ENCODE measurements around the gene RASA3. TPM values are rescaled to one million over a fixed set of nuclear protein-coding genes. Genes with fewer than 3 reads are reported as not detected.
A peak's percentile ranks its signal among the peaks of the same experiment; 100 is the strongest.

The RASA3 gene
- total RNA-seq, 4 donors from 2014 or later, result 29.5 to 38.1 (median 34.6) TPM

- WGBS, result 97% methylated on average over 18 of the region's 18 CpGs
- DNase-seq (ENCODE audit: extremely low spot score), result no peak
- H3K27ac ChIP-seq (replicated peaks in 1 of 4), result peak overlapping the region; percentile 31 to 92 (median 64)
Observed at GRCh38 chr13:114061047-114061446, 71.4 kb downstream of the RASA3 start.

DNA sequence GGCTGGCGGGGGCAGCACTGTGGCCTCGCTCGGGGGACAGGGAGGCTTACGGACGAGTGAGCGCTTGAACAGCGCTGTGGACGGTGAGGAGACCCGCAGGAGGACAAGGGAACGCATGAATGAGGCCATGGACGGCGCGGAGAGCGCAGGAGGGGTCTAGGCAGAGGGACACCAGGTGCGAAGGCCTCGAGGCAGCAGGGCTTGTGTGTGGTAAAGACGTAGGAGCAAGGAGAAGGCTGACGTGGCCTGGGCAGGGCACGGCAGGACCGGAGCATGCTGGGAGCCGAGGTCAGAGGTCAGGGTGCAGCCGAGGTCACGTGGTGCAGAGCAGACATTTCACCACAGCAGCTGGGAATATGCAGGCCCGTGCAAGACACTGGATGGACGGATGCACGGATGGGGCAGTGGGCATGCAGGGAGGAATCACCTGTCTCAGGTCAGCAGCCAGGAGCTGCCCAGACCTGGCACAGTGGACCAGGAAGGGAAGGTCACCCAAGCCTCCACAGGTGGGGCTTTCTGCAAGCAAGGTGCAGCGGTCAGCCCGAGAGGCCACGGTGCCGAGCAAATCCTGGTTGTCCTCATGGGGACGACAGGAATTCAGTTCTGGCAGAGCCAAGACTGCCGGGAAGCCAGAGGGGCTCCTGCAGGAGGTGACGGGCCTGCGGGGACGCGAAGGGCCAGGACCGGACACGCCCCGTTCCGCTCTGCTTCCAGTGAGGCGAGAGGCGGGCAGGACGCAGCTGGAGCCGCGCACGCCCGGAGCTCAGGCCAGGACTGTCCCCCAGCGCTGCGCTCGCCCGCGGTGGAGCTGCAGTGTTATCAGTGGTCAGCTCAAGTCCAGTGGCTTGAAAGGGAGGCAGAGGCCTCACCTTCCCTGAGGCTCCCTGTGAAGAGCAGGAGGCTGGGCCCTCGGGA, 72.2 kb downstream of the RASA3 start:
- Histone ChIP-seq H3K27me3 (no peaks in the 10 kb centered on the region), H3K4me1 (peaks cover 45 to 94% (median 81%) of the 10 kb centered on the region in 4 donors), H3K27ac (replicated peaks in 1 of 4) (peak overlapping the region; percentile 31 to 92 (median 64)), H3K4me3 (no peak overlapping the region), H3K36me3 (peaks cover 0 to 13% (median 10%) of the 10 kb centered on the region in 4 donors), H3K9me3 (no peaks in the 10 kb centered on the region)
- intact Hi-C loops (cut with DNase I), result no loop called here
- no peak for TF ChIP-seq POLR2AphosphoS5 (IDR thresholded peaks at IDR 0.05)
- no peak for TF ChIP-seq POLR2A (IDR thresholded peaks at IDR 0.05; ENCODE audit: low read depth)
- TF ChIP-seq, protein P1, sequence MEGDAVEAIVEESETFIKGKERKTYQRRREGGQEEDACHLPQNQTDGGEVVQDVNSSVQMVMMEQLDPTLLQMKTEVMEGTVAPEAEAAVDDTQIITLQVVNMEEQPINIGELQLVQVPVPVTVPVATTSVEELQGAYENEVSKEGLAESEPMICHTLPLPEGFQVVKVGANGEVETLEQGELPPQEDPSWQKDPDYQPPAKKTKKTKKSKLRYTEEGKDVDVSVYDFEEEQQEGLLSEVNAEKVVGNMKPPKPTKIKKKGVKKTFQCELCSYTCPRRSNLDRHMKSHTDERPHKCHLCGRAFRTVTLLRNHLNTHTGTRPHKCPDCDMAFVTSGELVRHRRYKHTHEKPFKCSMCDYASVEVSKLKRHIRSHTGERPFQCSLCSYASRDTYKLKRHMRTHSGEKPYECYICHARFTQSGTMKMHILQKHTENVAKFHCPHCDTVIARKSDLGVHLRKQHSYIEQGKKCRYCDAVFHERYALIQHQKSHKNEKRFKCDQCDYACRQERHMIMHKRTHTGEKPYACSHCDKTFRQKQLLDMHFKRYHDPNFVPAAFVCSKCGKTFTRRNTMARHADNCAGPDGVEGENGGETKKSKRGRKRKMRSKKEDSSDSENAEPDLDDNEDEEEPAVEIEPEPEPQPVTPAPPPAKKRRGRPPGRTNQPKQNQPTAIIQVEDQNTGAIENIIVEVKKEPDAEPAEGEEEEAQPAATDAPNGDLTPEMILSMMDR (IDR thresholded peaks at IDR 0.05), result no peak
- TF ChIP-seq EP300 (IDR thresholded peaks at IDR 0.05), result no peak
- 90% methylated on average over 40 of the region's 53 CpGs for WGBS
- DNase-seq (ENCODE audit: extremely low spot score), result no peak

More at GRCh38 chr13:114061047-114061446, 71.4 kb downstream of the RASA3 start:
- intact Hi-C loops (cut with DNase I), result no loop called here
- Histone ChIP-seq H3K27me3 (no peaks in the 10 kb centered on the region), H3K36me3 (peaks cover 0 to 6% (median 3%) of the 10 kb centered on the region in 4 donors), H3K4me3 (no peak overlapping the region), H3K4me1 (peaks cover 54 to 96% (median 86%) of the 10 kb centered on the region in 4 donors), H3K9me3 (no peaks in the 10 kb centered on the region)
- TF ChIP-seq POLR2AphosphoS5 (IDR thresholded peaks at IDR 0.05), result no peak
- TF ChIP-seq EP300 (IDR thresholded peaks at IDR 0.05), result no peak
- TF ChIP-seq, protein P1 (IDR thresholded peaks at IDR 0.05), result no peak
- no peak for TF ChIP-seq POLR2A (IDR thresholded peaks at IDR 0.05; ENCODE audit: low read depth)

- intact Hi-C loops (cut with DNase I), result no loop called here
- Histone ChIP-seq H3K27ac (replicated peaks in 1 of 4) (peak overlapping the region; percentile 31 to 72 (median 48)), H3K27me3 (no peaks in the 10 kb centered on the region), H3K36me3 (peaks cover 0 to 19% (median 12%) of the 10 kb centered on the region in 4 donors), H3K4me1 (peaks cover 38 to 93% (median 73%) of the 10 kb centered on the region in 4 donors), H3K9me3 (no peaks in the 10 kb centered on the region), H3K4me3 (no peak overlapping the region)
- TF ChIP-seq POLR2AphosphoS5 (IDR thresholded peaks at IDR 0.05), result no peak
- no peak for TF ChIP-seq EP300 (IDR thresholded peaks at IDR 0.05)
- TF ChIP-seq, protein P1 (IDR thresholded peaks at IDR 0.05), result no peak
- TF ChIP-seq POLR2A (IDR thresholded peaks at IDR 0.05; ENCODE audit: low read depth), result no peak
- 93% methylated on average over 16 of the region's 16 CpGs for WGBS
- no peak for DNase-seq (ENCODE audit: extremely low spot score)
Observed at GRCh38 chr13:114059428-114059827, 73.0 kb downstream of the RASA3 start.

DNA sequence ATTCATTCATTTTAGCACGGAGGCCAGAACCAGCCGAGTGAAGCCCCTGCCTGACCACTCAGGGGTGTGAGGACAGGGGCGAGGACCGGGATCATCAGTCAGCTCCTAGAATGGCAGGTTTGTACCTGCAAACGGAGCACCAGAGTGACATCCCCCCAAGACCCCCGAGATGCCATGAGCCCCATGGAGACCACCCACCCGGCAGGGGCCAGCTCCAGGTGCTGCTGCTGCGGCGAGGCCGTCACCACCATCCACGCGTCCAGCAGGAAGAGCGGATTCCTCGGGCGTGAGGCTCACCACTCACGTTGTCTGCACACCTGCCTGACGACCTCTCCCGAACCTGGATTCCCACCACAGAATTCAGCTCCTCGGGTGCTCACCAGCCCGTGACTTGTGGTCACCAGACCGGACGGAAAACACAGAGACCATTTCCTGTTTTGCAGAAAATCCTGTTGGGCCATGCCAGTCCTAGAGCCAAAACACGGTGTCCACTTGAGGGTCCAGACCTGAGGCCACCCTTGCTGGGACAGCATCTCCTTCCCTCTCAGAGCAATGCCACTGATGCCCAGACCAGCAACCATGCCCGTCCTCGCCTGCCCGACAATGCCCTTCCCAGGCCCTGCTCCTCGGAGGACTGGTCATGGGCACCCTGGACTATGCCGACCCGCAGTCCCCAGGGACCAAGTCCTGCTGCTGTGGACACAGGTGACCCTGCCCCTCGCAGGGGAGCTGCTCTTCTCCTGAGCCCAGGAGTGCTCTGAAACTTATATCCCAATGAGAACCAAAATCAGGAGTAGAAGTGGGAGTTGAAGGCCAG, 74.2 kb downstream of the RASA3 start:
- DNase-seq (ENCODE audit: extremely low spot score), result no peak
- H3K27me3 ChIP-seq, result no peaks in the 10 kb centered on the region
- TF ChIP-seq, protein P1 (IDR thresholded peaks at IDR 0.05), result no peak
- TF ChIP-seq POLR2AphosphoS5 (IDR thresholded peaks at IDR 0.05), result no peak
- no peak for TF ChIP-seq EP300 (IDR thresholded peaks at IDR 0.05)
- no peak for TF ChIP-seq POLR2A (IDR thresholded peaks at IDR 0.05; ENCODE audit: low read depth)
- no peaks in the 10 kb centered on the region for H3K9me3 ChIP-seq
- peaks cover 0 to 19% (median 12%) of the 10 kb centered on the region in 4 donors for H3K36me3 ChIP-seq
- no peak overlapping the region for H3K4me3 ChIP-seq
- intact Hi-C loops (cut with DNase I), result no loop called here
- 75% methylated on average over 12 of the region's 30 CpGs for WGBS
- peaks cover 26 to 81% (median 62%) of the 10 kb centered on the region in 4 donors for H3K4me1 ChIP-seq
- peak overlapping the region in 3 of 4 donors; percentile 13 to 40 (median 37) for H3K27ac ChIP-seq (replicated peaks in 1 of 4)

Measured in esophagus muscularis mucosa (tissue), 4 donors.